OCI-LY1 (cell line): Measurements from ENCODE around the gene GPR107.

Experiments used
- H2AFZ ChIP-seq: fragments of 200-600 bp; sonication (generic), shearing (Covaris generic); 2 replicates; pipeline ENCODE4 v1.6.0; 2014; ENCODE audit warnings: antibody characterized with exemption, mild to moderate bottlenecking, low read length
- H3F3A ChIP-seq: fragments of 200-600 bp; sonication (generic), shearing (Covaris generic); 2 replicates; pipeline ENCODE4 v1.6.0; 2014; ENCODE audit warnings: mild to moderate bottlenecking, antibody characterized with exemption, low read length, moderate library complexity; ENCODE audit not compliant: insufficient read depth
- H3K27ac ChIP-seq: fragments of 200-600 bp; sonication (generic); 2 replicates; pipeline ENCODE4 v1.5.1; 2014; ENCODE audit warnings: low read length, mixed run types, mild to moderate bottlenecking, low read depth; ENCODE audit not compliant: poor library complexity, severe bottlenecking
- H3K27me3 ChIP-seq: fragments of 200-600 bp; sonication (generic); 2 replicates; pipeline ENCODE4 v1.6.0; 2014; ENCODE audit warnings: antibody characterized with exemption, mild to moderate bottlenecking, low read length, moderate library complexity; ENCODE audit not compliant: insufficient read depth
- H3K36me3 ChIP-seq: fragments of 200-600 bp; sonication (generic); 2 replicates; pipeline ENCODE4 v1.6.1; 2014; ENCODE audit warnings: mild to moderate bottlenecking, antibody characterized with exemption, low read length, moderate library complexity, mixed read lengths; ENCODE audit not compliant: insufficient read depth
- H3K4me1 ChIP-seq: fragments of 200-600 bp; sonication (generic); 2 replicates; pipeline ENCODE4 v1.5.1; 2014; ENCODE audit warnings: mild to moderate bottlenecking, low read length, moderate library complexity; ENCODE audit not compliant: insufficient read depth, severe bottlenecking
- H3K4me2 ChIP-seq: fragments of 200-600 bp; sonication (generic), shearing (Covaris generic); 2 replicates; pipeline ENCODE4 v1.6.1; 2014; ENCODE audit warnings: low read length
- H3K4me3 ChIP-seq: fragments of 200-600 bp; sonication (generic); 2 replicates; pipeline ENCODE4 v1.5.1; 2014; ENCODE audit warnings: low read length, low read depth, mild to moderate bottlenecking, mixed read lengths; ENCODE audit not compliant: poor library complexity, severe bottlenecking
- H3K79me2 ChIP-seq: fragments of 200-600 bp; shearing (Covaris generic); 2 replicates; pipeline ENCODE4 v1.6.1; 2016; ENCODE audit warnings: mixed run types, low read length, mixed read lengths; ENCODE audit not compliant: insufficient read depth
- H3K9ac ChIP-seq: fragments of 200-600 bp; sonication (generic), shearing (Covaris generic); 2 replicates; pipeline ENCODE4 v1.6.1; 2014; ENCODE audit warnings: mild to moderate bottlenecking, low read length, mixed read lengths
- H3K9me2 ChIP-seq: fragments of 200-600 bp; sonication (generic), shearing (Covaris generic); 2 replicates; pipeline ENCODE4 v1.6.1; 2014; ENCODE audit warnings: low read depth, mild to moderate bottlenecking, low read length, mixed read lengths
- H3K9me3 ChIP-seq: fragments of 200-600 bp; shearing (Covaris generic); 2 replicates; pipeline ENCODE4 v1.6.1; 2014; ENCODE audit warnings: low read length, mixed read lengths
- H4K20me1 ChIP-seq: fragments of 200-600 bp; sonication (generic), shearing (Covaris generic); 2 replicates; pipeline ENCODE4 v1.6.0; 2016; ENCODE audit warnings: mild to moderate bottlenecking, low read length; ENCODE audit not compliant: insufficient read depth
- EZH2 ChIP-seq: fragments of 200-600 bp; sonication (generic), shearing (Covaris generic); IDR thresholded peaks from 2 replicates; pipeline ENCODE4 v1.8.0; 2017; ENCODE audit warnings: borderline replicate concordance, mixed run types, mild to moderate bottlenecking, antibody characterized with exemption, low read length, moderate library complexity, mixed read lengths
- TF ChIP-seq, protein P1 (sequence below): fragments of 200-600 bp; sonication (generic), shearing (Covaris generic); IDR thresholded peaks from 2 replicates; pipeline ENCODE4 v1.5.1; 2017; ENCODE audit warnings: mild to moderate bottlenecking, antibody characterized with exemption, low read length, moderate library complexity, mixed read lengths

Gene GPR107

DNA sequence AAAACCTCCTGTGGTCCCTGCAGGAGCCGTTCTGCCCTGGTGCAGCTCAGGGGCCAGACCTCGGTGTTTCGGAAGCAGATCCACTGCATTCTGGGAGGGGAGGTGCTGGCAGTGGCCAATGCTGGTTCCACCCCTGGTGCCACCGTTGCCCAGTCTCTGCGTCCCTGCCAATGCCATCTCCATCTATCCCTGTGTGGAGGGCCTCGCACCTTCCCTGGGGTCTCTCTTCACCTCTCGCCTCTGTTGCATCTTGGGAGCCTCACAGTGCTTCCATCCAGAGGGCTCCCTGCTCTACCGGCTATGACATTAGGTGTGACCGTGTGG, 133.8 kb downstream of the GPR107 start:
- H3K4me2 ChIP-seq = no peak overlapping the region
- no peaks in the 10 kb centered on the region for H3F3A ChIP-seq
- H3K9me3 ChIP-seq = no peaks in the 10 kb centered on the region
- TF ChIP-seq, protein P1, sequence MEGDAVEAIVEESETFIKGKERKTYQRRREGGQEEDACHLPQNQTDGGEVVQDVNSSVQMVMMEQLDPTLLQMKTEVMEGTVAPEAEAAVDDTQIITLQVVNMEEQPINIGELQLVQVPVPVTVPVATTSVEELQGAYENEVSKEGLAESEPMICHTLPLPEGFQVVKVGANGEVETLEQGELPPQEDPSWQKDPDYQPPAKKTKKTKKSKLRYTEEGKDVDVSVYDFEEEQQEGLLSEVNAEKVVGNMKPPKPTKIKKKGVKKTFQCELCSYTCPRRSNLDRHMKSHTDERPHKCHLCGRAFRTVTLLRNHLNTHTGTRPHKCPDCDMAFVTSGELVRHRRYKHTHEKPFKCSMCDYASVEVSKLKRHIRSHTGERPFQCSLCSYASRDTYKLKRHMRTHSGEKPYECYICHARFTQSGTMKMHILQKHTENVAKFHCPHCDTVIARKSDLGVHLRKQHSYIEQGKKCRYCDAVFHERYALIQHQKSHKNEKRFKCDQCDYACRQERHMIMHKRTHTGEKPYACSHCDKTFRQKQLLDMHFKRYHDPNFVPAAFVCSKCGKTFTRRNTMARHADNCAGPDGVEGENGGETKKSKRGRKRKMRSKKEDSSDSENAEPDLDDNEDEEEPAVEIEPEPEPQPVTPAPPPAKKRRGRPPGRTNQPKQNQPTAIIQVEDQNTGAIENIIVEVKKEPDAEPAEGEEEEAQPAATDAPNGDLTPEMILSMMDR = no peak
- no peak for TF ChIP-seq EZH2
- H3K27ac ChIP-seq = no peak overlapping the region
- H2AFZ ChIP-seq = no peak overlapping the region
- H3K27me3 ChIP-seq = no peaks in the 10 kb centered on the region
- H3K36me3 ChIP-seq = no peaks in the 10 kb centered on the region
- no peaks in the 10 kb centered on the region for H3K79me2 ChIP-seq
- no peaks in the 10 kb centered on the region for H3K4me1 ChIP-seq
- no peaks in the 10 kb centered on the region for H4K20me1 ChIP-seq
- no peak overlapping the region for H3K4me3 ChIP-seq
- no peak overlapping the region for H3K9ac ChIP-seq
- no peaks in the 10 kb centered on the region for H3K9me2 ChIP-seq

DNA sequence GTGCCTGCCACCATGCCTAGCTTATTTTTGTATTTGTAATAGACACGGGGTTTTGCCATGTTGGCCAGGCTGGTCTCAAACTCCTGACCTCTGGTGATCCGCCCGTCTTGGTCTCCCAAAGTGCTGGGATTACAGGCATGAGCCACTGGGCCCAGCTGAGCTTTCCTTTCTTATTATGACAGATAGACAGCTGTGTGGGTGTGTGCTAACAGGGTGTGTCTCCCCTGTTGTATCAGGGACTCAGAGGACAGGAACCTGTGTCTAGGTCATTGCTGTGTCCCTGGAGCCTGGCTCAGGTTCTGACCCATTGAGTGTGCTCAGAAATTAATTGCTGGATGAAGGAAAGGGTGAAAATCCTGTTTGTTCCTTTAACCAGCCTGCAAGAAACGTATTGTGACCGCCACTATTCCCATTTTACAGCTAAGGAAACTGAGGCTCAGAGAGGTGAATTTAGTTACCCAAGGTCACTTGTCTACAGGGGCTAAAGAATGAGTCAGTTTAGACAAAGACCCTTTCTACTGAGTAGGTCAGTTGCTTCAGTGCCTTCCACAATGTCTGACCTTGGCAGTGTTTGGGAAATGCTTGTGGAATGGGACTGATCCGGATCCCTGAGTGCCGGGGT, 135.3 kb downstream of the GPR107 start:
- H3K9me3 ChIP-seq = no peaks in the 10 kb centered on the region
- no peak overlapping the region for H3K4me2 ChIP-seq
- no peaks in the 10 kb centered on the region for H4K20me1 ChIP-seq
- no peaks in the 10 kb centered on the region for H3F3A ChIP-seq
- no peaks in the 10 kb centered on the region for H3K36me3 ChIP-seq
- no peaks in the 10 kb centered on the region for H3K79me2 ChIP-seq
- no peak overlapping the region for H3K27ac ChIP-seq
- no peaks in the 10 kb centered on the region for H3K4me1 ChIP-seq
- no peak overlapping the region for H3K4me3 ChIP-seq
- TF ChIP-seq EZH2 = no peak
- TF ChIP-seq, protein P1 = no peak
- no peak overlapping the region for H3K9ac ChIP-seq
- H3K9me2 ChIP-seq = no peaks in the 10 kb centered on the region
- H3K27me3 ChIP-seq = no peaks in the 10 kb centered on the region
- no peak overlapping the region for H2AFZ ChIP-seq
